HG02588 (cell line): Measurements from ENCODE around the gene KCNMB2.

ENCODE experiments used
- ATAC-seq: cut with Tn5 transposase; IDR thresholded peaks from one replicate; pipeline ENCODE4 v1.9.1; 2021; ENCODE audit warnings: mild to moderate bottlenecking, moderate library complexity; ENCODE audit not compliant: unreplicated experiment

KCNMB2 gene

GRCh38 chr3:178802259-178802658 is 266.0 kb downstream of the KCNMB2 start:
- ATAC-seq: no peak

- ATAC-seq: no peak
Measured at GRCh38 chr3:178802993-178803693, 266.9 kb downstream of the KCNMB2 start.

GRCh38 chr3:178804606-178805005 is 268.4 kb downstream of the KCNMB2 start:
- ATAC-seq: no peak

GRCh38 chr3:178805741-178806140 is 269.5 kb downstream of the KCNMB2 start:
- ATAC-seq: no peak

- ATAC-seq: no peak
Measured at GRCh38 chr3:178806651-178807050, 270.4 kb downstream of the KCNMB2 start.

- no peak for ATAC-seq
Measured at GRCh38 chr3:178807694-178808093, 271.5 kb downstream of the KCNMB2 start.

- no peak for ATAC-seq
Measured at GRCh38 chr3:178808748-178809147, 272.5 kb downstream of the KCNMB2 start.

- no peak for ATAC-seq
Measured at GRCh38 chr3:178810181-178810580, 273.9 kb downstream of the KCNMB2 start.

GRCh38 chr3:178822722-178823121 is 286.5 kb downstream of the KCNMB2 start:
- no peak for ATAC-seq

- ATAC-seq: no peak
Measured at GRCh38 chr3:178823150-178823549, 286.9 kb downstream of the KCNMB2 start.

- ATAC-seq: no peak
Measured at GRCh38 chr3:178823591-178824246, 287.5 kb downstream of the KCNMB2 start.

- ATAC-seq: no peak
Measured at GRCh38 chr3:178826435-178827123, 290.3 kb downstream of the KCNMB2 start.

- no peak for ATAC-seq
Measured at GRCh38 chr3:178827285-178827856, 291.1 kb downstream of the KCNMB2 start.

- no peak for ATAC-seq
Measured at GRCh38 chr3:178833695-178834094, 297.5 kb downstream of the KCNMB2 start.

- ATAC-seq: no peak
Measured at GRCh38 chr3:178835033-178835432, 298.8 kb downstream of the KCNMB2 start.

- ATAC-seq: no peak
Measured at GRCh38 chr3:178837512-178837911, 301.3 kb downstream of the KCNMB2 start.

- no peak for ATAC-seq
Measured at GRCh38 chr3:178840586-178840985, 304.4 kb downstream of the KCNMB2 start.

GRCh38 chr3:178841011-178841410 is 304.8 kb downstream of the KCNMB2 start:
- no peak for ATAC-seq

- ATAC-seq: no peak
Measured at GRCh38 chr3:178844916-178845315, 308.7 kb downstream of the KCNMB2 start.

GRCh38 chr3:178845420-178846118 is 309.3 kb downstream of the KCNMB2 start:
- ATAC-seq: no peak

GRCh38 chr3:178847190-178847589 is 311.0 kb downstream of the KCNMB2 start:
- no peak for ATAC-seq
